Kidney (tissue), 14 donors: ENCODE data around the gene SPINK2. TPM values are rescaled to one million over a fixed set of nuclear protein-coding genes. Genes with fewer than 3 reads are reported as not detected.

Source experiments
- DNase-seq, 5 donors: peaks; one replicate each; pipeline ENCODE4 v3.0.0-alpha.2; 2013 to 2020
- FAIRE-seq: peaks from 2 replicates; lab custom pipeline; 2012; peaks lifted over from hg19 to GRCh38; lab: Jason Lieb, UNC
- H3K27ac ChIP-seq, 2 donors: one replicate each; pipeline ENCODE4 v1.7.0; 2013; ENCODE audit warnings: low read depth in 2 of 2, low read length in 2 of 2, inconsistent platforms in 1 of 2
- H3K27me3 ChIP-seq: one replicate; pipeline ENCODE4 v1.7.1; 2013; ENCODE audit warnings: low read length, inconsistent platforms; ENCODE audit not compliant: control insufficient read depth, insufficient read depth
- H3K36me3 ChIP-seq, 3 donors: one replicate each; pipeline versions ENCODE4 v1.7.0 to v1.7.1; 2013; ENCODE audit warnings: low read length in 3 of 3, control low read depth in 1 of 3, inconsistent platforms in 1 of 3; ENCODE audit not compliant: insufficient read depth in 3 of 3, control insufficient read depth in 2 of 3
- H3K4me1 ChIP-seq, 3 donors: one replicate each; pipeline versions ENCODE4 v1.7.0 to v1.7.1; 2013; ENCODE audit warnings: low read length in 3 of 3, inconsistent platforms in 1 of 3, low read depth in 1 of 3; ENCODE audit not compliant: control insufficient read depth in 2 of 3, insufficient read depth in 2 of 3
- H3K4me3 ChIP-seq, 3 donors: one replicate each; pipeline versions ENCODE4 v1.7.0 to v1.8.1; 2013; ENCODE audit warnings: low read length in 3 of 3, control low read depth in 1 of 3, inconsistent platforms in 1 of 3
- H3K9ac ChIP-seq, 3 donors: one replicate each; pipeline versions ENCODE4 v1.7.0 to v1.7.1; 2013; ENCODE audit warnings: low read length in 3 of 3, control low read depth in 1 of 3, inconsistent platforms in 1 of 3
- H3K9me3 ChIP-seq, 3 donors: one replicate each; pipeline versions ENCODE4 v1.7.0 to v1.7.1; 2013; ENCODE audit warnings: low read length in 3 of 3, control low read depth in 1 of 3, inconsistent platforms in 1 of 3; ENCODE audit not compliant: control insufficient read depth in 2 of 3, insufficient read depth in 1 of 3
- CTCF ChIP-seq: IDR thresholded peaks from 3 replicates; pipeline ENCODE4 v1.5.1; 2012; ENCODE audit warnings: mild to moderate bottlenecking, moderate library complexity, borderline replicate concordance; ENCODE audit not compliant: insufficient read depth; ENCODE audit errors: extremely low read depth
- intact Hi-C: fragments of 100-400 bp; cut with DNase I; formaldehyde crosslinking; loops from one replicate; pipeline ENCODE4 v1.11.1; 2022
- polyA plus RNA-seq: library from polyadenylated mRNA; stranded (reverse); fragments of 350-450 nt; fragmentation: Illumina TruSeq; extraction: RNeasy Lipid Tissue Mini Kit (QIAGEN cat#74804); gene quantifications from one replicate; pipeline ENCODE4 v1.2.3, GENCODE V29; 2014; ENCODE audit warnings: low read depth, low replicate concordance; ENCODE audit not compliant: insufficient read depth
- total RNA-seq: library from RNA; stranded (reverse); fragmentation: NEBNext Ultra II Directional; extraction: Animal tissue kit (Norgen Biotek cat#: 25700); gene quantifications from one replicate; pipeline ENCODE4 v1.2.1, GENCODE V29; 2021
- donor health status: control.
- donor health status: control.
- donor health status: control.
- donor health status: control.
- donor health status: control.
- donor health status: DM: yes; HTN: yes; CAD: no.
- donor health status: Normal renal cell carcinoma (clear cell type).

The SPINK2 gene
- total and polyA plus RNA-seq, 2 donors from 2014 or later, result 1.0 TPM; not detected in 1

GRCh38 chr4:56772134-56772533, 49.4 kb downstream of the SPINK2 start:
- DNase-seq, result no peak
- Histone ChIP-seq H3K27me3 (no peaks in the 10 kb centered on the region), H3K36me3 (no peaks in the 10 kb centered on the region), H3K9ac (no peak overlapping the region), H3K4me1 (no peaks in the 10 kb centered on the region), H3K9me3 (no peaks in the 10 kb centered on the region), H3K27ac (no peak overlapping the region), H3K4me3 (no peak overlapping the region)
- TF ChIP-seq CTCF, result no peak
- intact Hi-C loops, result no loop called here
- no peak for FAIRE-seq

- Histone ChIP-seq H3K27ac (no peak overlapping the region), H3K4me1 (no peaks in the 10 kb centered on the region), H3K9ac (no peak overlapping the region), H3K36me3 (no peaks in the 10 kb centered on the region), H3K27me3 (no peaks in the 10 kb centered on the region), H3K9me3 (no peaks in the 10 kb centered on the region), H3K4me3 (no peak overlapping the region)
- intact Hi-C loops, result no loop called here
- no peak for FAIRE-seq
- no peak for DNase-seq
- TF ChIP-seq CTCF, result no peak
Observed at GRCh38 chr4:56768763-56769162, 52.7 kb downstream of the SPINK2 start.

- Histone ChIP-seq H3K9me3 (no peaks in the 10 kb centered on the region), H3K9ac (no peak overlapping the region), H3K36me3 (no peaks in the 10 kb centered on the region), H3K27ac (no peak overlapping the region), H3K4me3 (no peak overlapping the region), H3K4me1 (no peaks in the 10 kb centered on the region), H3K27me3 (no peaks in the 10 kb centered on the region)
- intact Hi-C loops, result no loop called here
- no peak for DNase-seq
- no peak for FAIRE-seq
- no peak for TF ChIP-seq CTCF
Observed at GRCh38 chr4:56768316-56768715, 53.2 kb downstream of the SPINK2 start.

GRCh38 chr4:56767567-56767966, 53.9 kb downstream of the SPINK2 start:
- no peak overlapping the region for H3K9ac ChIP-seq

More at GRCh38 chr4:56767567-56767966, 53.9 kb downstream of the SPINK2 start:
- no peak for TF ChIP-seq CTCF
- intact Hi-C loops, result no loop called here
- Histone ChIP-seq H3K27ac (no peak overlapping the region), H3K4me3 (no peak overlapping the region), H3K36me3 (no peaks in the 10 kb centered on the region), H3K9me3 (no peaks in the 10 kb centered on the region), H3K27me3 (no peaks in the 10 kb centered on the region), H3K4me1 (no peaks in the 10 kb centered on the region)
- no peak for DNase-seq
- no peak for FAIRE-seq
